PC-9 (cell line): ENCODE measurements around the gene PRICKLE2. TPM values are rescaled to one million over a fixed set of nuclear protein-coding genes. Genes with fewer than 3 reads are reported as not detected.

Source experiments
- BruUV-seq: library from RNA; stranded (reverse); fragments of 400-500 nt; replicated peaks from 2 replicates; lab custom pipeline; 2021; lab: Mats Ljungman, UMichigan
- CTCF ChIA-PET: fragments of 300-600 bp; sonication (Branson Sonifier 250); formaldehyde crosslinking; loops from one replicate; lab custom pipeline; 2022; ENCODE audit warnings: antibody characterized with exemption; lab: Charles Lee
- POLR2A ChIA-PET: fragments of 300-600 bp; sonication (Branson Sonifier 250); formaldehyde crosslinking; loops from one replicate; lab custom pipeline; 2022; ENCODE audit warnings: antibody characterized with exemption; ENCODE audit not compliant: unreplicated experiment; lab: Charles Lee
- DNase-seq, 2 experiments: peaks; one replicate each; pipeline versions ENCODE4 v3.0.0 to v3.0.0-alpha.2; 2015 to 2022; ENCODE audit warnings: mixed read lengths in 1 of 2
- H2AFZ ChIP-seq: fragments of 200-600 bp; sonication (generic); 2 replicates; pipeline ENCODE4 v1.8.1; 2017; ENCODE audit warnings: antibody characterized with exemption
- H3F3A ChIP-seq: fragments of 200-600 bp; sonication (generic); 2 replicates; pipeline ENCODE4 v1.8.1; 2017; ENCODE audit warnings: antibody characterized with exemption, mild to moderate bottlenecking, low read depth; ENCODE audit not compliant: insufficient read depth
- H3K27ac ChIP-seq: fragments of 200-600 bp; sonication (generic); 2 replicates; pipeline ENCODE4 v1.6.1; 2016; ENCODE audit warnings: mixed run types
- H3K27me3 ChIP-seq: fragments of 200-600 bp; sonication (generic); 2 replicates; pipeline ENCODE4 v1.6.1; 2016; ENCODE audit warnings: low read depth, mixed run types; ENCODE audit not compliant: insufficient read depth
- H3K36me3 ChIP-seq: fragments of 200-600 bp; sonication (generic); 2 replicates; pipeline ENCODE4 v1.6.1; 2016; ENCODE audit warnings: low read depth, mixed run types
- H3K4me1 ChIP-seq: fragments of 200-600 bp; sonication (generic); replicated peaks from 2 replicates; pipeline ENCODE4 v1.6.1; 2016; ENCODE audit warnings: mixed run types; ENCODE audit not compliant: insufficient read depth
- H3K4me2 ChIP-seq: fragments of 200-600 bp; sonication (generic); 2 replicates; pipeline ENCODE4 v1.6.1; 2017; ENCODE audit warnings: mixed run types
- H3K4me3 ChIP-seq: fragments of 200-600 bp; sonication (generic); 2 replicates; pipeline ENCODE4 v1.6.1; 2016; ENCODE audit warnings: mixed run types
- H3K79me2 ChIP-seq: fragments of 200-600 bp; sonication (generic); 2 replicates; pipeline ENCODE4 v1.6.1; 2017; ENCODE audit warnings: low read depth, mixed run types
- H3K9me2 ChIP-seq: fragments of 200-600 bp; sonication (generic); 2 replicates; pipeline ENCODE4 v1.8.1; 2017; ENCODE audit warnings: mild to moderate bottlenecking; ENCODE audit not compliant: insufficient read depth
- H3K9me3 ChIP-seq: fragments of 200-600 bp; sonication (generic); 2 replicates; pipeline ENCODE4 v1.8.1; 2016; ENCODE audit warnings: low read depth; ENCODE audit not compliant: insufficient read depth
- H4K20me1 ChIP-seq: fragments of 200-600 bp; sonication (generic); 2 replicates; pipeline ENCODE4 v1.8.1; 2017; ENCODE audit not compliant: insufficient read depth
- CTCF ChIP-seq: fragments of 200-600 bp; sonication (generic); conservative IDR thresholded peaks from 2 replicates; pipeline ENCODE4 v1.6.1; 2017; ENCODE audit warnings: mixed run types, antibody characterized with exemption, mild to moderate bottlenecking, moderate library complexity
- EZH2 ChIP-seq: fragments of 200-600 bp; sonication (generic); IDR thresholded peaks from 2 replicates; pipeline ENCODE4 v1.8.0; 2017; ENCODE audit warnings: antibody characterized with exemption, low read depth
- intact Hi-C: fragments of 100-400 bp; cut with micrococcal nuclease; formaldehyde crosslinking; loops from one replicate; pipeline ENCODE4 v1.10.0; 2022; ENCODE audit not compliant: unreplicated experiment
- total RNA-seq: library from RNA; stranded (reverse); gene quantifications from 2 replicates; pipeline ENCODE4 v1.2.3, GENCODE V29; 2021

Gene PRICKLE2
- total RNA-seq, 1 experiment from 2014 or later: 7.9 TPM

- no peaks in the 10 kb centered on the region for H3F3A ChIP-seq
- POLR2A ChIA-PET: no interaction called here
- intact Hi-C loops: no loop called here
- no peaks in the 10 kb centered on the region for H4K20me1 ChIP-seq
- no peak for TF ChIP-seq CTCF
- no peak for TF ChIP-seq EZH2
- H3K9me3 ChIP-seq: no peaks in the 10 kb centered on the region
- CTCF ChIA-PET: no interaction called here
- no peaks in the 10 kb centered on the region for H3K36me3 ChIP-seq
- H3K27me3 ChIP-seq: no peaks in the 10 kb centered on the region
- no peaks in the 10 kb centered on the region for H3K79me2 ChIP-seq
- H3K27ac ChIP-seq: no peak overlapping the region
- no TSS peak for BruUV-seq
- no peaks in the 10 kb centered on the region for H3K9me2 ChIP-seq
- H3K4me2 ChIP-seq: no peak overlapping the region
- H2AFZ ChIP-seq: no peak overlapping the region
- H3K4me3 ChIP-seq: no peak overlapping the region
- H3K4me1 ChIP-seq: no peaks in the 10 kb centered on the region
- DNase-seq: no peak
Measured at GRCh38 chr3:64272271-64272670, 47.0 kb upstream of the PRICKLE2 start.

- BruUV-seq: no TSS peak
- Histone ChIP-seq H3K36me3 (no peaks in the 10 kb centered on the region), H3F3A (no peaks in the 10 kb centered on the region), H3K4me1 (no peaks in the 10 kb centered on the region), H3K79me2 (no peaks in the 10 kb centered on the region), H3K27me3 (no peaks in the 10 kb centered on the region), H3K4me3 (no peak overlapping the region), H4K20me1 (no peaks in the 10 kb centered on the region), H3K4me2 (no peak overlapping the region), H3K9me2 (no peaks in the 10 kb centered on the region), H2AFZ (no peak overlapping the region), H3K27ac (no peak overlapping the region), H3K9me3 (no peaks in the 10 kb centered on the region)
- CTCF ChIA-PET: no interaction called here
- intact Hi-C loops: no loop called here
- POLR2A ChIA-PET: no interaction called here
- no peak for DNase-seq
- TF ChIP-seq EZH2 (no peak), CTCF (no peak)
Measured at GRCh38 chr3:64271631-64272030, 46.4 kb upstream of the PRICKLE2 start.

- Histone ChIP-seq H3K9me3 (no peaks in the 10 kb centered on the region), H3K36me3 (no peaks in the 10 kb centered on the region), H3K4me3 (no peak overlapping the region), H3K9me2 (no peaks in the 10 kb centered on the region), H2AFZ (no peak overlapping the region), H3K4me1 (no peaks in the 10 kb centered on the region), H3K27ac (no peak overlapping the region), H3K4me2 (no peak overlapping the region), H3K27me3 (no peaks in the 10 kb centered on the region), H4K20me1 (no peaks in the 10 kb centered on the region), H3K79me2 (no peaks in the 10 kb centered on the region), H3F3A (no peaks in the 10 kb centered on the region)
- ChIA-PET CTCF (no interaction called here), POLR2A (no interaction called here)
- no peak for DNase-seq
- BruUV-seq: no TSS peak
- intact Hi-C loops: no loop called here
- TF ChIP-seq CTCF (no peak), EZH2 (no peak)
Measured at GRCh38 chr3:64270866-64271260, 45.6 kb upstream of the PRICKLE2 start.
